NCI-H526 (cell line): ENCODE measurements around the gene CCDC86.
A peak's percentile ranks its signal among the peaks of the same experiment; 100 is the strongest.

Experiments
- DNase-seq, 2 experiments: peaks; one replicate each; lab custom pipeline; 2025; lab: John Stamatoyannopoulos, UW

Gene CCDC86

GRCh38 chr11:60891103-60891741 lies 49.3 kb downstream of the CCDC86 start:
- no peak for DNase-seq

GRCh38 chr11:60895687-60896086 lies 53.8 kb downstream of the CCDC86 start:
- DNase-seq: no peak

- no peak for DNase-seq
Observed at GRCh38 chr11:60897496-60897895, 55.6 kb downstream of the CCDC86 start.

GRCh38 chr11:60899046-60899936 lies 57.4 kb downstream of the CCDC86 start:
- DNase-seq: peak; percentile 20 to 75

GRCh38 chr11:60899977-60900376 lies 58.1 kb downstream of the CCDC86 start:
- DNase-seq: no peak
